SK-N-MC (cell line): ENCODE measurements around the gene WFDC1.
"Not testable (repeated sequence)": the region's sequence is repeated elsewhere in the genome, so short reads cannot be mapped to it uniquely, and the experiment has no call there.

Source experiments
- DNase-seq: peaks from one replicate; pipeline ENCODE4 v3.0.0-alpha.2; 2011; ENCODE audit warnings: low read depth, low spot score
- H3K27ac ChIP-seq: fragments of 200-600 bp; sonication (generic); 2 replicates; pipeline ENCODE4 v1.5.1; 2016; ENCODE audit warnings: mixed run types
- H3K36me3 ChIP-seq: fragments of 200-600 bp; sonication (generic); 2 replicates; pipeline ENCODE4 v1.6.1; 2017; ENCODE audit warnings: antibody characterized with exemption, low read length, mixed read lengths; ENCODE audit not compliant: insufficient read depth
- H3K4me3 ChIP-seq: fragments of 200-600 bp; sonication (generic); 2 replicates; pipeline ENCODE4 v1.5.1; 2016
- H3K9ac ChIP-seq: fragments of 200-600 bp; sonication (generic); 2 replicates; pipeline ENCODE4 v1.8.0; 2017; ENCODE audit warnings: mixed run types, mixed read lengths; ENCODE audit not compliant: insufficient read length
- H3K9me3 ChIP-seq: fragments of 200-600 bp; sonication (generic); 2 replicates; pipeline ENCODE4 v1.6.1; 2017; ENCODE audit warnings: low read depth, mild to moderate bottlenecking, antibody characterized with exemption, low read length, moderate library complexity, mixed read lengths
- EZH2 ChIP-seq: fragments of 200-600 bp; sonication (generic); IDR thresholded peaks from one replicate; pipeline ENCODE4 v1.6.1; 2017; ENCODE audit warnings: antibody characterized with exemption
- FOXP2 ChIP-seq: optimal IDR thresholded peaks from 2 replicates; pipeline ENCODE3; 2011; ENCODE audit warnings: mild to moderate bottlenecking, moderate library complexity; ENCODE audit not compliant: insufficient read depth; ENCODE audit errors: extremely low read length, control extremely low read depth
- POLR2AphosphoS5 ChIP-seq: IDR thresholded peaks from 2 replicates; pipeline ENCODE4 v1.6.1; 2012; ENCODE audit warnings: mild to moderate bottlenecking, low read depth, low read length, borderline replicate concordance

WFDC1 gene

DNA sequence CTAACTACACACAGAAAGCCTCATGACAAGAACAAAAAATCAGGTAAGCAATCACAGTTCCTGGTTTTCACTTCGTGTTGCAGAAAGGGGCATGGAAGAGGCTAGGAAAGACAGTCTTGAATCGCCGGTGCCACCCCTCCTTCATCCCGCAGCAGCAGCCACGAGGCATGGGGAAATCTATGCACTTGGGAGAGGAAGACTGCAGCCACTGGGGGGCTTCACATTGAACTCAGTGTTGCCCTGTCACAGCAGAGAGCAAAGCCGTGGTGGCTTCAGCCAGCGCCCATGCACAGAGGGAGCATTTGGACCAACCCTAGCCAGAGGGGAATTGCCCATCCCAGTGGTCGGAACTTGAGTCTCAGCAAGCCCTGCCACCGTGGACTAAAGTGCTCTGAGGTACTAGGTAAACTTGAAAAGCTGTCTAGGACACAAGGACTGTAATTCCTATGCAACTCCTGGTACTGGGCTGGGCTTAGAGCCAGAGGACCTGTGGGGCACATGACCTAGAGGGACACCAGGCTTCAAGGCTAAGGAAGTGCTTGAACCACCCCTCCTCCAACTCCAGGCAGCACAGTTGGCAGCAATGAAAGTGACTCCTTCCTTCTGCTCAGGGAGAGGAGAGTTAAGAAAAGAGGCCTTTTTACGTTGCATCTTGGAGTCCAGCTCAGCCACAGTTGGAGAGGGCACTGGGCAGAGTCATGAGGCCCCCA is 38.5 kb downstream of the WFDC1 start:
- no peak overlapping the region for H3K9ac ChIP-seq
- no peak for DNase-seq
- TF ChIP-seq POLR2AphosphoS5, result no peak
- TF ChIP-seq EZH2, result no peak
- TF ChIP-seq FOXP2, result no peak
- H3K36me3 ChIP-seq, result no peaks in the 10 kb centered on the region
- H3K4me3 ChIP-seq, result no peak overlapping the region
- no peaks in the 10 kb centered on the region for H3K9me3 ChIP-seq
- H3K27ac ChIP-seq, result no peak overlapping the region

DNA sequence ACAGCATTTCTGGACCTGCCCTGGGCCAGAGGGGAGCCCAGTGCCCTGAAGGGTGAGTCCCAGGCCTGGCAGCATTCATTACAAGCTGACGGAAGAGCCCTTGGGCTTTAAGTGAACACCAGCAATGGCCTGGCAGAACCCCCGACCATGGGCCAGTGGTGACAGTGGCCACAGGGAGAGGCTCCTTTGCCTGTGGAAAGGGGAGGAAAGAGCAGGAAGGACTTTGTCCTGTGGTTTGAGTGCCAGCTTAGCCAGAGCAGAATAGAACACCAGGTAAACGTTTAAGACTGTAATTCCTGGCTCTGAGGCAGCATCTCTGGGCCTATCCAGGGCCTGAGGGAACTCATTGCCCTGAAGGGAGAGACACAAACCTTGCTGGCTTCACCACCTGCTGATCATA is 39.4 kb downstream of the WFDC1 start:
- Histone ChIP-seq H3K9me3 (no peaks in the 10 kb centered on the region), H3K9ac (no peak overlapping the region), H3K27ac (no peak overlapping the region), H3K4me3 (no peak overlapping the region), H3K36me3 (no peaks in the 10 kb centered on the region)
- TF ChIP-seq POLR2AphosphoS5 (no peak), FOXP2 (no peak), EZH2 (no peak)
- DNase-seq, result no peak

DNA sequence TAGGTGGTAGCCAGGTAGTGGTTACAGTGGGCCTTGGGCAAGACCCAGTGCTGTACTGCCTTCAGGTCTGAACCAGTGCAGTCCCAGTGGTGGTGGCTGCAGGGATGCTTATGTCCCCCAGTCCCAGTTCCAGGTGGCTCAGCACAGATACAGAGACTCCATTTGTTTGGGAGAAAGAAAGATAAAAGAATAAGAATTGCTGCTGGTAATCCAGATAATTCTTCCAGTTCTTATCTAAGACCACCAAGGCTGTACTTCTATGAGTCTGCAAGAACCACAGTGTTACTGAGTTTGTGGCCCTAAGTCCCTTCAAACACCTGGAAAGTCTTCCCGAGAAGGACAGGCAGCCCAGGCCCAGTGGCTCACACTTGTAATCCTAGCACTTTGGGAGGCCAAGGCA is 39.8 kb downstream of the WFDC1 start:
- TF ChIP-seq POLR2AphosphoS5 (no peak), EZH2 (no peak), FOXP2 (no peak)
- H3K9ac ChIP-seq, result no peak overlapping the region
- DNase-seq, result no peak
- no peaks in the 10 kb centered on the region for H3K9me3 ChIP-seq
- no peak overlapping the region for H3K27ac ChIP-seq
- H3K36me3 ChIP-seq, result no peaks in the 10 kb centered on the region
- no peak overlapping the region for H3K4me3 ChIP-seq

DNA sequence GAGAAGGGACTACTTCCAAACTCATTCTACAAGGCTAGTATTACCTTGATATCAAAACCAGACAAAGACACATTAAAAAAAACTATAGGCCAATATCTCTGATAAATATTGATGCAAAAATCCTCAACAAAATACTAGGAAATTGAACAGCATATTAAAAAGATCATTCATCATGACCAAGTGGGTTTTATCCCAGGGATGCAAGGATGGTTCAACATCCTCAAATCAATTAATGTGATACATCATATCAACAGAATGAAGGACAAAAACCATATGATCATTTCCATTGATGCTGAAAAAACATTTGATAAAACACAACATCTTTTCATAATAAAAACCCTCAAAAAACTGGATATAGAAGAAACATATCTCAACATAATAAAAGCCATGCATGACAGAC is 42.6 kb downstream of the WFDC1 start:
- H3K4me3 ChIP-seq, H3K9me3 ChIP-seq, DNase-seq, H3K36me3 ChIP-seq, H3K9ac ChIP-seq, H3K27ac ChIP-seq: not testable (repeated sequence)

DNA sequence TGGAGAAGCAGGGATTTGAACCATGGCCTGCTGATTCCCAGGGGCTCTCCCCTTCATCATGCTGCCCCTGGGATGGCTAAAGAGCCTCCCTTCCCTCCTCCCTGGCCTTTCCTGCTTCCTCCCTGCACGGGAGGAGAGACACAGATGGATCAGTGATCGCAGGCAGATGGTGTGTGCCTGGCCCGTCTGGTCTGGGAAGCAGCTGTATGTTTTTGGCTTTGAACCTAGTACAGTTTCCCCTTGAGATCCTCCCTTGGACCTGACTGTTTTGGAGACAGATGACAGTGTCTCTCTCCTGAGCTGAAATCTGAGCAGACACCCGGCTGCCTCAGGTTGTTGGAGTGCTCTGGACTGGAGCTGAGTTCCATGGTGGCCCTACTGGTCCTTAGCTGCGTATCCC is 44.6 kb downstream of the WFDC1 start:
- Histone ChIP-seq H3K9ac (no peak overlapping the region), H3K4me3 (no peak overlapping the region), H3K9me3 (no peaks in the 10 kb centered on the region), H3K27ac (no peak overlapping the region), H3K36me3 (no peaks in the 10 kb centered on the region)
- no peak for DNase-seq
- TF ChIP-seq POLR2AphosphoS5 (no peak), FOXP2 (no peak), EZH2 (no peak)

DNA sequence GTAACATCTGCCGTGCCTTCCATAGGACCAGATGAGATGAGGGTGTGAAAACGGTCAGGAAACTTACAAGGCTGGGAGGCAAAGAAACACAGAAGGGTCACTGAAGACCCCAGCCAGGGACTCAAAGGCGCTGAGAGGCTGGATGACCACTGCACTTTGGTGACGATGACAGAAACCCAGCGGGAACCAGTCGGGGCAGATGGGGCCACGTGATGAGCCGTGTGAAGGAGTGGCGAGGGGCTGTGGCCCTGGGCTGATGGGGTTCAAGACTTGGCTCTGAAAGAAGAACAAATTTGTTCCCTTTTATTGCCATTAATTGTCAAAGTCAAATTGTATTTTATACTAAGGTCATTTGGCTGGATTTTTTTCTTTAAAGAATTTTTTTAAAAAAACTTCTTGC is 45.1 kb downstream of the WFDC1 start:
- H3K9ac ChIP-seq, result no peak overlapping the region
- TF ChIP-seq FOXP2, result no peak
- no peak for TF ChIP-seq POLR2AphosphoS5
- no peak for TF ChIP-seq EZH2
- H3K36me3 ChIP-seq, result no peaks in the 10 kb centered on the region
- DNase-seq, result no peak
- no peaks in the 10 kb centered on the region for H3K9me3 ChIP-seq
- no peak overlapping the region for H3K27ac ChIP-seq
- no peak overlapping the region for H3K4me3 ChIP-seq

DNA sequence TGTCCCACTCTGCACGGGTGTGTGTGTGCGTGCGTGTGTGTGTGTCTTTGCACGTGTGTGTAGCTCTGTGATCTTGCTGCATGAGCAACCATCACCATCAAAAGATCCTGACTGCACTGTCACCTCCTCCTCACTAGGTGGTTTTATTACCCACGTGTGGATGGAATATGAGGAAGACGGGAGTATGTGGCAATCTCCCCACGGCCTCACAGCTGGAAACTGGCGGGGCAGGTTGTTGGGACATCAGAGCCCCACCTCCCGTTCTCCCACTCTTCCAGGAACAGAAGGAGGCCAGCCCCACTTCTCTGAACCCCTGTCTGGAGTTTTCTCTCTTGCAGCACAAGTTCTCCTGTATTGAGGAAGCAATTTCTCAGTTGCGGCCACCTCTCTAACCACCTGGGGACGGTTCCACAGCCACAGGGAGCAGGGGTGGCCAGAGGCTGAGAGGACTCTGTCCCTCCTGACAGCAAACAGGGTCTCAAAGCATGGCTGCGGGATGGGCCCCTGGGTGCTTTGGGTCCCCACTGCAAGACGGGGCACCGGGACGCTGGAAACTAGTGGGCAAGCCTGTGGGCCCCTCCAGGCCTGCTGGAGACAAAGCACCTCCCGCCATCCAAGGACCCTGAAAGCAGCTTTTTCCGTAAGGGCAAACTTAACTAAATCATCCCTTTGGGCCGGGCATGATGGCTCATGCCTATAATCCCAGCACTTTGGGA is 45.8 kb downstream of the WFDC1 start:
- DNase-seq, result no peak
- no peak overlapping the region for H3K9ac ChIP-seq
- no peaks in the 10 kb centered on the region for H3K9me3 ChIP-seq
- H3K27ac ChIP-seq, result no peak overlapping the region
- TF ChIP-seq FOXP2 (no peak), POLR2AphosphoS5 (no peak), EZH2 (no peak)
- H3K4me3 ChIP-seq, result no peak overlapping the region
- no peaks in the 10 kb centered on the region for H3K36me3 ChIP-seq

DNA sequence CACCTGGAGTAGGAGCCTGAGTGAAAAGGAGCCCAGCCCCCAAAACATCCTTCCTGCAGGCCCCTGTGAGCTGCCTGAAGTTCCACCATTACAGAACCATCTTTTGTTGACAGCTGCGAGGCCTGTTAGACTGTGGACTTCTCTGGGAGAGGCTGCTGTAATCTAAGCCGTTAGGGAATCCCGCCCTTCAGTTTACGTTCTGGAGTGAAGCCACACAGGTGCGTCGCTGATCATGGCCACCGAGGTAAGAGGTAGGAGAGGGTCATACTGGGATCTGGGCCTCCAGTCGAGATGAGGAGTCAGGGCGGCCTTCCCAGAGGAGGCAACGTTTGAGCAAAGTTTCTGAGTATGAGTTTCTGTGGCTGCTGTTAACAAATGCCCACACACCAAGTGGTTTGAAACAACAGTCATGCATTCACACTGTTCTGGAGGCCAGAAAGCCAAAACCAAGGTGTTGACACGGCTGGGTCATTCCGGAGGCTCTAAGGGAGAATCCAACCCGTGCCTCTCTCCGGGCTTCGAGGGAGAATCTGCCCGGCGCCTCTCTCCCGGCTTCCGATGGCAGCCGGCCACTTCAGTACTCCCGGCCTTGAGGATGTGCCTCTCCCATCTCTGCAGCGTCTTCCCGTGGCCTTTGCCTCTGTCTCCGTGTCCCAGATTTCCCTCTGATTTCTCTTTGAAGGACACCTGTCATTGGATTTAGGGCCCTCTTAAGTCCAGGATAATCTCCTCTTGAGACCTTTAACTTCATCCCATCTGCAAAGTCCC is 47.0 kb downstream of the WFDC1 start:
- TF ChIP-seq POLR2AphosphoS5 (no peak), EZH2 (no peak), FOXP2 (no peak)
- H3K4me3 ChIP-seq, result no peak overlapping the region
- no peaks in the 10 kb centered on the region for H3K36me3 ChIP-seq
- no peak overlapping the region for H3K27ac ChIP-seq
- no peaks in the 10 kb centered on the region for H3K9me3 ChIP-seq
- no peak overlapping the region for H3K9ac ChIP-seq
- no peak for DNase-seq

DNA sequence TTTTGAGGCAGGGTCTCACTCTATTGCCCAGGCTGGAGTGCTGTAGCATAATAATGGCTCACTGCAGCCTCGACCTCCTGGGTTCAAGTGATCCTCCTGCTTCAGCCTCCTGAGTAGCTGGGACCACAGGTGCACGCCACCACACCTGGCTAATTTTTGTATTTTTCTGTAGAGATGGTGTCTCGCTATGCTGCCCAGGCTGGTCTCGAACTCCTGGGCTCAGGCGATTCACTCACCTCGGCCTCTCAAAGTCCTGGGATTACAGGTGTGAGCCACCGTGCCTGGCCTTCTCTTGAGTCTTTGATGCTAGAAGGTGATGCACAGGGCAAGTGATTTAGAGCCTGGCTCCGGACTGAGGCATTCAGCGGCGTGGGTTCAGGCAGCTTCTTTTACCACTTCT is 49.1 kb downstream of the WFDC1 start:
- H3K36me3 ChIP-seq, H3K27ac ChIP-seq, H3K9ac ChIP-seq, H3K9me3 ChIP-seq, DNase-seq, H3K4me3 ChIP-seq: not testable (repeated sequence)
